H9 (cell line): ENCODE measurements around the gene CLEC2D. TPM values are rescaled to one million over a fixed set of nuclear protein-coding genes. Genes with fewer than 3 reads are reported as not detected.

Experiments used
- DNase-seq: peaks from one replicate; pipeline ENCODE4 v3.0.0-alpha.2; 2017
- H2AFZ ChIP-seq: one replicate; pipeline ENCODE4 v1.6.1; 2013; ENCODE audit warnings: mild to moderate bottlenecking, low read length, control low read depth, moderate library complexity
- H2AK5ac ChIP-seq: 2 replicates; pipeline ENCODE4 v1.6.1; 2013; ENCODE audit warnings: low read length, control low read depth, mixed read lengths; ENCODE audit not compliant: insufficient read length
- H2BK120ac ChIP-seq: one replicate; pipeline ENCODE4 v1.6.1; 2013; ENCODE audit warnings: low read depth, mild to moderate bottlenecking, low read length, control low read depth, inconsistent platforms; ENCODE audit not compliant: poor library complexity, severe bottlenecking
- H2BK12ac ChIP-seq: 2 replicates; pipeline ENCODE4 v1.6.1; 2013; ENCODE audit warnings: low read length, control low read depth, mixed read lengths, low read depth; ENCODE audit not compliant: insufficient read length
- H2BK15ac ChIP-seq: 2 replicates; pipeline ENCODE4 v1.6.1; 2013; ENCODE audit warnings: low read depth, low read length, control low read depth
- H2BK20ac ChIP-seq: one replicate; pipeline ENCODE4 v1.6.1; 2013; ENCODE audit warnings: low read depth, mild to moderate bottlenecking, low read length, control low read depth, inconsistent platforms; ENCODE audit not compliant: poor library complexity, severe bottlenecking
- H2BK5ac ChIP-seq: 2 replicates; pipeline ENCODE4 v1.6.1; 2013; ENCODE audit warnings: low read length, control low read depth, mixed read lengths; ENCODE audit not compliant: insufficient read length
- H3K14ac ChIP-seq: 2 replicates; pipeline ENCODE4 v1.6.1; 2013; ENCODE audit warnings: low read length, control low read depth; ENCODE audit not compliant: insufficient read depth
- H3K18ac ChIP-seq: 2 replicates; pipeline ENCODE4 v1.6.1; 2013; ENCODE audit warnings: low read depth, mild to moderate bottlenecking, mixed read lengths, low read length, control low read depth; ENCODE audit not compliant: insufficient read length
- H3K23ac ChIP-seq: 2 replicates; pipeline ENCODE4 v1.6.1; 2013; ENCODE audit warnings: low read length, control low read depth, mixed read lengths, low read depth; ENCODE audit not compliant: insufficient read length
- H3K23me2 ChIP-seq: 2 replicates; pipeline ENCODE4 v1.6.1; 2013; ENCODE audit warnings: low read depth, mild to moderate bottlenecking, mixed read lengths, low read length, control low read depth; ENCODE audit not compliant: insufficient read length, poor library complexity, severe bottlenecking
- H3K27ac ChIP-seq: 2 replicates; pipeline ENCODE4 v1.5.1; 2013; ENCODE audit warnings: low read length, control low read depth, mixed read lengths, low read depth; ENCODE audit not compliant: insufficient read length
- H3K27me3 ChIP-seq: 2 replicates; pipeline ENCODE4 v1.6.1; 2013; ENCODE audit warnings: low read length, control low read depth, inconsistent platforms; ENCODE audit not compliant: insufficient read depth
- H3K4ac ChIP-seq: 2 replicates; pipeline ENCODE4 v1.6.1; 2013; ENCODE audit warnings: low read depth, mild to moderate bottlenecking, control low read depth, inconsistent platforms, low read length, moderate library complexity
- H3K4me1 ChIP-seq: 2 replicates; pipeline ENCODE4 v1.6.1; 2013; ENCODE audit warnings: low read length, control low read depth, inconsistent platforms; ENCODE audit not compliant: insufficient read depth
- H3K4me2 ChIP-seq: 2 replicates; pipeline ENCODE4 v1.6.1; 2013; ENCODE audit warnings: low read length, control low read depth, mixed read lengths; ENCODE audit not compliant: insufficient read length, insufficient read depth
- H3K56ac ChIP-seq: 2 replicates; pipeline ENCODE4 v1.6.1; 2013; ENCODE audit warnings: low read depth, mild to moderate bottlenecking, mixed read lengths, low read length, control low read depth; ENCODE audit not compliant: insufficient read length
- H3K79me1 ChIP-seq: 2 replicates; pipeline ENCODE4 v1.6.1; 2013; ENCODE audit warnings: low read depth, mild to moderate bottlenecking, moderate library complexity, low read length, control low read depth, inconsistent platforms; ENCODE audit not compliant: insufficient read depth, poor library complexity, severe bottlenecking
- H3K79me2 ChIP-seq: 2 replicates; pipeline ENCODE4 v1.6.1; 2013; ENCODE audit warnings: low read length, control low read depth, inconsistent platforms; ENCODE audit not compliant: insufficient read depth
- H3K9ac ChIP-seq: 2 replicates; pipeline ENCODE4 v1.6.1; 2013; ENCODE audit warnings: low read length, control low read depth, mixed read lengths; ENCODE audit not compliant: insufficient read length; ENCODE audit errors: extremely low read depth
- H3K9me3 ChIP-seq: one replicate; pipeline ENCODE4 v1.6.1; 2013; ENCODE audit warnings: low read depth, low read length, inconsistent platforms; ENCODE audit not compliant: control insufficient read depth
- H3T11ph ChIP-seq: one replicate; pipeline ENCODE4 v1.6.1; 2013; ENCODE audit warnings: mild to moderate bottlenecking, low read length, control low read depth, inconsistent platforms
- H4K20me1 ChIP-seq: one replicate; pipeline ENCODE4 v1.6.1; 2013; ENCODE audit not compliant: control insufficient read depth, insufficient read length, insufficient read depth
- H4K5ac ChIP-seq: 2 replicates; pipeline ENCODE4 v1.6.1; 2013; ENCODE audit warnings: low read depth, mild to moderate bottlenecking, mixed read lengths, low read length, control low read depth; ENCODE audit not compliant: insufficient read length
- H4K8ac ChIP-seq: replicated peaks from 2 replicates; pipeline ENCODE4 v1.6.1; 2013; ENCODE audit warnings: low read length, control low read depth, mixed read lengths, low read depth; ENCODE audit not compliant: insufficient read length
- H4K91ac ChIP-seq: 2 replicates; pipeline ENCODE4 v1.6.1; 2013; ENCODE audit warnings: low read depth, mild to moderate bottlenecking, moderate library complexity, mixed read lengths, low read length, control low read depth; ENCODE audit not compliant: insufficient read length
- H3K27ac Mint-ChIP-seq, 3 experiments: 2 replicates in 2 of 3; 3 replicates in 1 of 3; pipeline ENCODE4 v1.8.0; 2020 to 2021; ENCODE audit warnings: mixed read lengths in 3 of 3, mild to moderate bottlenecking in 1 of 3, moderate library complexity in 1 of 3
- H3K27me3 Mint-ChIP-seq: 2 replicates; pipeline ENCODE4 v1.8.0; 2021; ENCODE audit warnings: low read depth, mild to moderate bottlenecking, moderate library complexity, mixed read lengths
- H3K36me3 Mint-ChIP-seq, 3 experiments: 2 replicates in 2 of 3; 3 replicates in 1 of 3; pipeline ENCODE4 v1.8.0; 2020 to 2021; ENCODE audit warnings: low read depth in 3 of 3, mixed read lengths in 3 of 3; ENCODE audit not compliant: insufficient read depth in 1 of 3
- H3K4me1 Mint-ChIP-seq, 2 experiments: 2 replicates each; pipeline ENCODE4 v1.8.0; 2020; ENCODE audit warnings: mixed read lengths in 2 of 2
- H3K4me3 Mint-ChIP-seq, 2 experiments: 2 replicates in 1 of 2; 3 replicates in 1 of 2; pipeline ENCODE4 v1.8.0; 2020 to 2021; ENCODE audit warnings: mild to moderate bottlenecking in 2 of 2, mixed read lengths in 2 of 2, moderate library complexity in 1 of 2
- H3K9me3 Mint-ChIP-seq, 2 experiments: 2 replicates in 1 of 2; 3 replicates in 1 of 2; pipeline ENCODE4 v1.8.0; 2020; ENCODE audit warnings: mild to moderate bottlenecking in 2 of 2, mixed read lengths in 2 of 2, moderate library complexity in 1 of 2
- CTCF ChIP-seq: fragments of 200-600 bp; sonication (generic); conservative IDR thresholded peaks from 3 replicates; pipeline ENCODE4 v1.8.0; 2021; ENCODE audit warnings: antibody characterized with exemption, mild to moderate bottlenecking
- WGBS: extraction: QIAGEN DNeasy Blood & Tissue Kit; methylation state at CpG from one replicate; pipeline ENCODE4 v1.1.7; 2013; ENCODE audit warnings: missing lambda C conversion rate, low lambda C conversion rate, mixed read lengths; ENCODE audit not compliant: insufficient read length; ENCODE audit errors: extremely low coverage; 5-methylcytosine and 5-hydroxymethylcytosine counted together
- total RNA-seq: library from RNA; stranded (reverse); gene quantifications from 2 replicates; pipeline ENCODE4 v1.2.1, GENCODE V29; 2021

The CLEC2D gene
- total RNA-seq, 1 experiment from 2014 or later, result 2.1 TPM

- Mint-ChIP-seq H3K4me3 (no peak overlapping the region), H3K9me3 (no peaks in the 10 kb centered on the region), H3K27me3 (no peaks in the 10 kb centered on the region), H3K4me1 (peaks cover 7 to 8% of the 10 kb centered on the region in 2 experiments), H3K27ac (0 out of 7 replicates have a peak overlapping the region, but pooled peaks of 1 of the 3 experiments have one; percentile 8), H3K36me3 (no peaks in the 10 kb centered on the region)
- no peak overlapping the region for H3K9ac ChIP-seq
- no peak overlapping the region for H2AK5ac ChIP-seq
- H4K8ac ChIP-seq, result no peak overlapping the region
- no peak overlapping the region for H2BK15ac ChIP-seq
- no CpG with 5 or more reads among the region's 3 CpGs for WGBS
- H3K79me1 ChIP-seq, result no peaks in the 10 kb centered on the region
- no peak overlapping the region for H4K91ac ChIP-seq
- no peak overlapping the region for H3K14ac ChIP-seq
- no peak overlapping the region for H3K4me2 ChIP-seq
- no peak for DNase-seq
- H3K4me1 ChIP-seq, result no peaks in the 10 kb centered on the region
- H3K9me3 ChIP-seq, result no peaks in the 10 kb centered on the region
- H3K23me2 ChIP-seq, result no peaks in the 10 kb centered on the region
- no peak for TF ChIP-seq CTCF
- H2BK12ac ChIP-seq, result no peak overlapping the region
- H3K27ac ChIP-seq, result no peak overlapping the region
- no peak overlapping the region for H3K18ac ChIP-seq
- H3K4ac ChIP-seq, result no peak overlapping the region
- no peak overlapping the region for H2BK5ac ChIP-seq
- no peaks in the 10 kb centered on the region for H4K20me1 ChIP-seq
- no peak overlapping the region for H3K23ac ChIP-seq
- no peak overlapping the region for H3T11ph ChIP-seq
- no peak overlapping the region for H3K56ac ChIP-seq
- no peak overlapping the region for H4K5ac ChIP-seq
- H2AFZ ChIP-seq, result peak overlapping the region; percentile 82
- H3K27me3 ChIP-seq, result no peaks in the 10 kb centered on the region
- H2BK20ac ChIP-seq, result no peak overlapping the region
- H3K79me2 ChIP-seq, result no peaks in the 10 kb centered on the region
- no peak overlapping the region for H2BK120ac ChIP-seq
These were observed 75.7 kb downstream of the CLEC2D start for GRCh38 chr12:9745199-9745598.

Other genes starting within 250 kb of the CLEC2D start
- gene KLRB1, start 61.8 kb upstream of the CLEC2D start, total RNA-seq, result 0.15 TPM in 1 of 2 replicates, not detected in the other
- gene CLECL1, start 63.4 kb downstream of the CLEC2D start, total RNA-seq, result not detected in 2 replicates
- not detected in 2 replicates for gene CD69, start 91.2 kb downstream of the CLEC2D start, total RNA-seq
- gene KLRF1, start 157.8 kb downstream of the CLEC2D start, total RNA-seq, result not detected in 2 replicates
- gene CLEC2B, start 199.6 kb downstream of the CLEC2D start, total RNA-seq, result not detected in 2 replicates
- not detected in 2 replicates for gene KLRF2, start 211.8 kb downstream of the CLEC2D start, total RNA-seq